Daoy (cell line): Measurements from ENCODE around the gene MZB1. TPM values are rescaled to one million over a fixed set of nuclear protein-coding genes. Genes with fewer than 3 reads are reported as not detected.

Experiments
- total RNA-seq: library from RNA; depleted of rRNA; stranded (reverse); fragments of >200 nt; shearing (Covaris generic); gene quantifications from 2 replicates; pipeline ENCODE4 v1.2.3, GENCODE V29; 2014; rRNA removed

MZB1 gene
- total RNA-seq, 1 experiment from 2014 or later, result not detected

Other genes starting within 250 kb of the MZB1 start
- gene SIL1, start 191.5 kb downstream of the MZB1 start, total RNA-seq, result 28.7 and 47.5 TPM in 2 replicates
- gene MATR3, start 96.2 kb downstream of the MZB1 start, total RNA-seq, result 333 and 391 TPM in 2 replicates
- 94.9 and 102 TPM in 2 replicates for gene PAIP2, start 48.1 kb downstream of the MZB1 start, total RNA-seq
- gene SLC23A1, start 6.6 kb downstream of the MZB1 start, total RNA-seq, result not detected in 2 replicates
- 0.09 and 0.17 TPM in 2 replicates for gene PROB1, start 5.2 kb upstream of the MZB1 start, total RNA-seq
- 4.9 and 28.9 TPM in 2 replicates for gene SPATA24, start 14.2 kb upstream of the MZB1 start, total RNA-seq
- 5.6 and 11.8 TPM in 2 replicates for gene DNAJC18, start 49.6 kb upstream of the MZB1 start, total RNA-seq
- gene ECSCR, start 72.8 kb upstream of the MZB1 start, total RNA-seq, result 0.23 and 2.4 TPM in 2 replicates
- not detected in 2 replicates for gene SMIM33, start 81.1 kb upstream of the MZB1 start, total RNA-seq
- gene STING1, start 92.8 kb upstream of the MZB1 start, total RNA-seq, result 8.2 and 9.0 TPM in 2 replicates
- 99.5 and 140 TPM in 2 replicates for gene UBE2D2, start 171.4 kb upstream of the MZB1 start, total RNA-seq